Measurements from ENCODE around the gene OMG.

OMG gene

DNA sequence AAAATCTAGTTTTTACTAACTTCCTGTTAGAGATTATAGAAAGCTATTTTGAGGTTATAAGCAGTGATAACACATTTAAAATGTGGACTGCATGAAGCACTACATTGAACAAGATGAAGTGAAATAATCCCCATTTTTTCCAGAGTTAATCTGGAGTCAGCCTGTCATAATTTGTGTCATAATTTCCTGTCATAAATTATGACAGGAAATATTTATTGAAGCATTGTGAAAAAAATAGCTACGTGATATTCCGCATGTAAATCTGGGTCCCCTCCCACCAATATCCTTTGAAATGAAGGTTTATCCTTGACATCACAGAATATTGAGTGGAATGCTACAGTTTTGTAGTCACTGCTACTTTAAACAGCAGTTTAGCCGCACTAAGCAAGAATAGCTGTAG is 40.1 kb downstream of the OMG start:
- DNase-seq (no peak), ATAC-seq (no peak)
- no peaks in the 10 kb centered on the region for H3K4me1 Mint-ChIP-seq
- H3K27me3 Mint-ChIP-seq, result no peaks in the 10 kb centered on the region
- no peak overlapping the region for H3K27ac Mint-ChIP-seq
- no peak overlapping the region for H3K4me3 Mint-ChIP-seq
- H3K9me3 Mint-ChIP-seq, result no peaks in the 10 kb centered on the region

DNA sequence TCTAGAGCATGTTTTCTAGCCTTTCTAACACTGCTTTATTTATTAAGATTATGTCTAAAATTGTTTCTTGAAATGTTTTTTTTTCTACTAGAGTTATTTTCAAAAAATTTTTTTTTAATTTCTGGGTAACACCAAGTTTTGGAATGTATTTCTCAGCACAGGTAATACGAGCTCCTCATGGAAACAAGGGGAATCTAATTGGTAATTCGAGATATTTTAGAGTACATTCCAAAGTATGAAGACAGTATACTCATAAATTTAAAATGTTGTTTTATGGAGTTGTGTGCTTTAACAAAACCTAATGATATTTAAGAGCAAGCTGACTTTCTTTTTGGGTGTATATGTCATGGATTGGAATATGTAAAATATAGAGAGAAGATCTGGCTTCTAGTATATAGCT is 42.4 kb downstream of the OMG start:
- H3K27me3 Mint-ChIP-seq, result no peaks in the 10 kb centered on the region

GRCh38 chr17:31252741-31253140 is 44.3 kb downstream of the OMG start:
- ATAC-seq (no peak), DNase-seq (no peak)
- H3K27me3 Mint-ChIP-seq, result no peaks in the 10 kb centered on the region
- H3K4me1 Mint-ChIP-seq, result no peaks in the 10 kb centered on the region
- H3K9me3 Mint-ChIP-seq, result no peaks in the 10 kb centered on the region
- H3K27ac Mint-ChIP-seq, result no peak overlapping the region
- H3K4me3 Mint-ChIP-seq, result no peak overlapping the region

More for the DNA sequence above, 42.4 kb downstream of the OMG start:
- H3K9me3 Mint-ChIP-seq, result no peaks in the 10 kb centered on the region
- no peak overlapping the region for H3K27ac Mint-ChIP-seq
- ATAC-seq (no peak), DNase-seq (no peak)
- no peaks in the 10 kb centered on the region for H3K4me1 Mint-ChIP-seq
- H3K4me3 Mint-ChIP-seq, result no peak overlapping the region

- Mint-ChIP-seq H3K4me3 (no peak overlapping the region), H3K27me3 (no peaks in the 10 kb centered on the region), H3K4me1 (no peaks in the 10 kb centered on the region), H3K9me3 (no peaks in the 10 kb centered on the region), H3K27ac (no peak overlapping the region)
- DNase-seq (no peak), ATAC-seq (no peak)
These were observed 45.1 kb downstream of the OMG start for GRCh38 chr17:31251970-31252328.

GRCh38 chr17:31251105-31251969 is 45.7 kb downstream of the OMG start:
- DNase-seq (no peak), ATAC-seq (no peak)
- H3K4me3 Mint-ChIP-seq, result no peak overlapping the region
- no peaks in the 10 kb centered on the region for H3K27me3 Mint-ChIP-seq
- no peaks in the 10 kb centered on the region for H3K9me3 Mint-ChIP-seq
- H3K4me1 Mint-ChIP-seq, result no peaks in the 10 kb centered on the region
- no peak overlapping the region for H3K27ac Mint-ChIP-seq

DNA sequence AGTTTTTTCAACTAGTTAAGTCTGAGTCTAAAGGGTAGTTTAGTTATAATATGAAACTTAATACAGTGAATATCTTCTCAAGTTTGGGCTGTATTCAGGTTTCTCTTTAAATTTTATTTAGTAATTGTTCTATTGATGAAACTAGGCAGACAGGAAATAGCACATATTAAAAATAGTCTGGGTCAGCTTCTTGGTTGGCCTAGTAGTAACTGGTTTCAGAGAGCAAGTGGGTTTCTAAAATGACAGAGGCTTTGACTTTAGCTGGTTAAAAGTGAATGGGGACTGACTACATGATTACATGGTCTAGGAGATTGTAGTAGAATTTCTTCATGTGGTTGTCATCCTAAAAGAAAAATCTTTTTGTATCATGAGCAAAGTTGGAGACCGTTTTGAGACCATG is 46.8 kb downstream of the OMG start:
- no peaks in the 10 kb centered on the region for H3K4me1 Mint-ChIP-seq
- H3K4me3 Mint-ChIP-seq, result no peak overlapping the region
- H3K27me3 Mint-ChIP-seq, result no peaks in the 10 kb centered on the region
- DNase-seq (no peak), ATAC-seq (no peak)
- no peaks in the 10 kb centered on the region for H3K9me3 Mint-ChIP-seq
- no peak overlapping the region for H3K27ac Mint-ChIP-seq

GRCh38 chr17:31249835-31250141 is 47.3 kb downstream of the OMG start:
- ATAC-seq, result no peak
- no peak for DNase-seq
- H3K4me1 Mint-ChIP-seq, result no peaks in the 10 kb centered on the region
- H3K27me3 Mint-ChIP-seq, result no peaks in the 10 kb centered on the region
- no peak overlapping the region for H3K4me3 Mint-ChIP-seq
- H3K9me3 Mint-ChIP-seq, result no peaks in the 10 kb centered on the region
- no peak overlapping the region for H3K27ac Mint-ChIP-seq

- Mint-ChIP-seq H3K4me1 (no peaks in the 10 kb centered on the region), H3K9me3 (no peaks in the 10 kb centered on the region), H3K4me3 (no peak overlapping the region), H3K27me3 (no peaks in the 10 kb centered on the region), H3K27ac (no peak overlapping the region)
- DNase-seq, result no peak
- ATAC-seq, result no peak
These were observed 47.8 kb downstream of the OMG start for GRCh38 chr17:31248986-31249834.
